NT2/D1 (cell line): Measurements from ENCODE around the gene KANK4.
"Not testable (repeated sequence)": the region's sequence is repeated elsewhere in the genome, so short reads cannot be mapped to it uniquely, and the experiment has no call there.

ENCODE experiments used
- DNase-seq: peaks from one replicate; pipeline ENCODE4 v3.0.0-alpha.2; 2011; ENCODE audit warnings: low read depth, low spot score
- H3K27me3 ChIP-seq: 2 replicates; pipeline ENCODE4 v1.6.0; 2011; ENCODE audit warnings: mild to moderate bottlenecking; ENCODE audit not compliant: insufficient read length, insufficient read depth
- H3K36me3 ChIP-seq: 2 replicates; pipeline ENCODE4 v1.6.1; 2011; ENCODE audit warnings: mild to moderate bottlenecking, low read length, mixed read lengths; ENCODE audit not compliant: insufficient read depth, insufficient read length
- H3K4me1 ChIP-seq: 2 replicates; pipeline ENCODE4 v1.5.1; 2011; ENCODE audit not compliant: insufficient read depth, insufficient read length
- H3K4me3 ChIP-seq: 2 replicates; pipeline ENCODE4 v1.5.1; 2011; ENCODE audit warnings: low read depth; ENCODE audit not compliant: insufficient read length
- H3K9ac ChIP-seq: 2 replicates; pipeline ENCODE4 v1.6.0; 2011; ENCODE audit warnings: low read depth; ENCODE audit not compliant: insufficient read length
- H3K9me3 ChIP-seq: 2 replicates; pipeline ENCODE4 v1.5.1; 2011; ENCODE audit warnings: mild to moderate bottlenecking, low read length; ENCODE audit not compliant: insufficient read depth
- SUZ12 ChIP-seq: IDR thresholded peaks from 2 replicates; pipeline ENCODE4 v1.6.1; 2011; ENCODE audit not compliant: insufficient read length, insufficient read depth; ENCODE audit errors: extremely low read depth
- YY1 ChIP-seq: IDR thresholded peaks from 2 replicates; pipeline ENCODE4 v1.6.1; 2011; ENCODE audit not compliant: insufficient read length, insufficient read depth
- ZNF274 ChIP-seq: IDR thresholded peaks from 2 replicates; pipeline ENCODE4 v1.6.1; 2011; ENCODE audit warnings: mild to moderate bottlenecking, low read depth, low read length

The KANK4 gene

GRCh38 chr1:62228136-62228882 lies 90.9 kb downstream of the KANK4 start:
- Histone ChIP-seq H3K27me3 (no peaks in the 10 kb centered on the region), H3K4me1 (peaks cover 30% of the 10 kb centered on the region), H3K4me3 (no peak overlapping the region), H3K9ac (peak overlapping the region; percentile 37), H3K36me3 (peaks cover 49% of the 10 kb centered on the region), H3K9me3 (no peaks in the 10 kb centered on the region)
- no peak for DNase-seq
- TF ChIP-seq SUZ12 (no peak), YY1 (no peak)

GRCh38 chr1:62227496-62227895 lies 91.7 kb downstream of the KANK4 start:
- no peak overlapping the region for H3K9ac ChIP-seq
- no peak for DNase-seq
- H3K9me3 ChIP-seq, result no peaks in the 10 kb centered on the region
- H3K27me3 ChIP-seq, result no peaks in the 10 kb centered on the region
- peaks cover 30% of the 10 kb centered on the region for H3K4me1 ChIP-seq
- no peak overlapping the region for H3K4me3 ChIP-seq
- TF ChIP-seq SUZ12 (no peak), YY1 (no peak), ZNF274 (no peak)
- peaks cover 47% of the 10 kb centered on the region for H3K36me3 ChIP-seq

DNA sequence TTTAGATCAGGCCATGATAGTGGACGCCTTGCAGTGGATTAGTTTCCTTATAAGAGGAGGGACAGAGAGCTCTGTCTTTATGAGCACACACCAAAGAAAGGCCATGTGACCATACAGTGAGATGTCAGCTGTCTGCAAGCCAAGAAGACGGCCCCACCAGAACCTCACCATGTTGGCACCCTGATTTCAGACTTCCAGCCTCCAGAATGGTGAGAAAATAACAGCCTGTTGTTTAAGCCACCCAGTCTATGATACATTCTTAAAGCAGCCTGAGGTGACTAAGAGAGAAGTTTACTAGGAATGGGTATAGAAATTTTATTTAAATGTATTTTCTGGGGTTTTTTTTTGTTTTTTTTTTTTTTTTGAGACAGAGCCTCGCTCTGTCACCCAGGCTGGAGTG lies 95.1 kb downstream of the KANK4 start:
- TF ChIP-seq YY1 (no peak), SUZ12 (no peak), ZNF274 (no peak)
- Histone ChIP-seq H3K27me3 (no peaks in the 10 kb centered on the region), H3K36me3 (peaks cover 50% of the 10 kb centered on the region), H3K9ac (no peak overlapping the region), H3K4me1 (peaks cover 17% of the 10 kb centered on the region), H3K4me3 (no peak overlapping the region), H3K9me3 (no peaks in the 10 kb centered on the region)
- DNase-seq, result no peak

DNA sequence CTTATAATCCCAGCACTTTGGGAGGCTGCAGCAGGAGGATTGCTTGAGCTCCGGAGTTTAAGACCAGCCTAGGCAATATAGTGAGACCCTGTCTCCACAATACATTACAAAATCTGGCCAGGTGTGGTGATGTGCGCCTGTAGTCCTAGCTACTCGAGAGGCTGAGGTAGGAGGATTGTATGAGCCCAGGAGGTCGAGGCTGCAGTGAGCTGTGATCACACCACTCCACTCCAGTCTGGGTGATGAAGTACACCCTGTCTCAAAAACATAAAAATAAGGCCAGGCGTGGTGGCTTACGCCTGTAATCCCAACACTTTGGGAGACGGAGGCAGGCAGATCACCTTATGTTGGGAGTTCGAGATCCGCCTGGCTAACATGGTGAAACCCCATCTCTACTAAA lies 96.9 kb downstream of the KANK4 start:
- no peaks in the 10 kb centered on the region for H3K9me3 ChIP-seq
- H3K4me1 ChIP-seq, result peaks cover 3% of the 10 kb centered on the region
- no peaks in the 10 kb centered on the region for H3K27me3 ChIP-seq
- H3K9ac ChIP-seq, result no peak overlapping the region
- H3K4me3 ChIP-seq, result no peak overlapping the region
- no peak for TF ChIP-seq SUZ12
- TF ChIP-seq YY1, result no peak
- TF ChIP-seq ZNF274, result no peak
- H3K36me3 ChIP-seq, result peaks cover 46% of the 10 kb centered on the region
- no peak for DNase-seq

DNA sequence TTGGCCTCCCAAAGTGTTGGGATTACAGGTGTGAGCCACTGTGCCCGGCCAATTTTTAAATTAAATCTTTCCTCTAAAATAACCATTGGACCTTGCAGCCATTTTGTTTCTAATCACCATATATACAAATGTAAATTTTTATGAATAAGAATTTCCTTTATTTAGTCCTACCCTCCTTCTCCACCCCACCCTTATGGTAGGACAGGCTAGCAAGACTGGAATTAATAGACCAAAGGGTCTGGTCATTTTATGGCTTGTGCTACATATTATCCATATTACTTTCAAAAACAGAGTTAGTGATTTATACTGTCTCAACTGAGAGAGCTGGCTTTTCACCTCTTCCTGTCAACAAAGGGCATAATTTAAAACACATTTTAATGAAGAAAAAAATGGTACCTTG lies 98.1 kb downstream of the KANK4 start:
- no peaks in the 10 kb centered on the region for H3K9me3 ChIP-seq
- no peak overlapping the region for H3K4me3 ChIP-seq
- no peak overlapping the region for H3K9ac ChIP-seq
- TF ChIP-seq SUZ12, result no peak
- no peak for TF ChIP-seq ZNF274
- TF ChIP-seq YY1, result no peak
- peaks cover 35% of the 10 kb centered on the region for H3K36me3 ChIP-seq
- H3K4me1 ChIP-seq, result no peaks in the 10 kb centered on the region
- no peak for DNase-seq
- H3K27me3 ChIP-seq, result no peaks in the 10 kb centered on the region

GRCh38 chr1:62220456-62220855 lies 98.8 kb downstream of the KANK4 start:
- H3K36me3 ChIP-seq, result peaks cover 35% of the 10 kb centered on the region
- not testable (repeated sequence) for H3K4me1 ChIP-seq, H3K9me3 ChIP-seq, H3K9ac ChIP-seq, H3K4me3 ChIP-seq, DNase-seq, H3K27me3 ChIP-seq

DNA sequence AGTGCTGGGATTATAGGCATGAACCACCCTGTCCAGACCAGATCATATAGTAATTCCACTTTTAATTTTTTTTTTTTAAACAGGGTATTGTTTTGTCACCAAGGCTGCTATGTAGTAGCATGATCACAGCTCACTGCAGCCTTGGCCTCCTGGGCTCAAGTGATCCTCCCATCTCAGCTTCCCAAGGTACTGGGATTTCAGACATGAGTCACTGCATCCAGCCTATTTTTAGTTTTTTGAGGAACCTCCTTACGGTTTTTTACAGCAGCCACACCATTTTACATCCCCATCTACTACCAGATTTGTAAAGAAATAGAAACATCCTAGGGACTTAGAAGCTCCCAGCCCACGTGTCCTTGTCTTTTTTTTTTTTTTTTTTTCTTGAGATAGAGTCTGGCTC lies 100.6 kb downstream of the KANK4 start:
- no peak for TF ChIP-seq ZNF274
- no peak for TF ChIP-seq YY1
- TF ChIP-seq SUZ12, result no peak
- no peak for DNase-seq
- Histone ChIP-seq H3K36me3 (peaks cover 26% of the 10 kb centered on the region), H3K9me3 (no peaks in the 10 kb centered on the region), H3K27me3 (no peaks in the 10 kb centered on the region), H3K9ac (no peak overlapping the region), H3K4me3 (no peak overlapping the region), H3K4me1 (no peaks in the 10 kb centered on the region)
